GM18858 (cell line): ENCODE measurements around the gene DAGLA.

ENCODE experiments used
- ATAC-seq: cut with Tn5 transposase; IDR thresholded peaks from one replicate; pipeline ENCODE4 v1.9.1; 2021; ENCODE audit not compliant: unreplicated experiment

The DAGLA gene

GRCh38 chr11:61688365-61689163 is 8.4 kb downstream of the DAGLA start:
- ATAC-seq: no peak

DNA sequence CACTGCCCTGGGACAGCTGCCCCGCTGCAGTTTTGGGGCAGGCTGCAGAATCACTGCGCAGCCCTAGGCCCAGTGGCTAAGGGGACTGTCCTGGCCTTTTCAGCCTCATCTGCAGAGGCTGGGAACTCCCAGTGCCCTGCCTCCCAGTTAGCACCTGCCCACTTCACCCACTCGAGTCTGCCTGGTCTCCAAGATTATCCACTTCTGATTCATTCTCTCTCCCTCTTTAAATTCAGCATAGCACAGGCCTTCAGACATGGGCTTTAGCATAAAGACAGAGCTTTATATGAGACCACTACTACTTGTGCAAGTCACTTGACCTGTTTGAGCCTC is 8.9 kb downstream of the DAGLA start:
- ATAC-seq: no peak

DNA sequence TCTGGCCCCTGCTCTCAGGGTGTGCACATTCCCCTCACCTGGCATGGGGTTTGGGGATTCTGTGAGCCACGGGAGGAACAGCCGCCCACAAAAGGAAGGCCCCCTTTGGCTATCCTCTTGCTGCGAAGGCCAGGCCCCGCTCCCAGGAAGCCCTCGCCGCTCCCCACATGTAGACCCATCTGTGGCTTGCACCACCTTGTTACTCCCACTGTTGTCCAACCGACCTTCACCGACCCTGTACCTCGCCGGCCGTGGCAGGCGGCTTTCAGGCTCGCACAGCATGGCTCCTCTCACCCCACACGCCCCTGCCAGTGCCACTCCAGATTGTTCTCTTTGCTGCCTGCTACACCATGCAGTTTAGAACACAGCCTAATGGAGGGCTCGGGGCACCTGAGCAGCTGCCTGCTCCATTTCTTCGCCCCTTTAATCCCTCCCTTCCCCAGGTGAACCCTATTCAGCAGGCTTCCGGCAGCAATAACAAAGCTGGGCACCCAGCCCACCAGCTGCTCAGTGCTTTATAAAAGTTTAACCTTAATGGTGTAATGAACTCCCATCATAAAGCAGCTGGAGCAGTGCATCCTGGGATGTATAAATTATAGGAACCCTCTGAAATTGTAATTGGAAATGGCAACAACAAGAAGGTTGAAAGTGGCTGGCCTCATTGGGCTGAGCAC is 10.7 kb downstream of the DAGLA start:
- ATAC-seq: no peak

GRCh38 chr11:61691380-61692156 is 11.4 kb downstream of the DAGLA start:
- no peak for ATAC-seq

GRCh38 chr11:61693922-61694601 is 13.9 kb downstream of the DAGLA start:
- no peak for ATAC-seq

DNA sequence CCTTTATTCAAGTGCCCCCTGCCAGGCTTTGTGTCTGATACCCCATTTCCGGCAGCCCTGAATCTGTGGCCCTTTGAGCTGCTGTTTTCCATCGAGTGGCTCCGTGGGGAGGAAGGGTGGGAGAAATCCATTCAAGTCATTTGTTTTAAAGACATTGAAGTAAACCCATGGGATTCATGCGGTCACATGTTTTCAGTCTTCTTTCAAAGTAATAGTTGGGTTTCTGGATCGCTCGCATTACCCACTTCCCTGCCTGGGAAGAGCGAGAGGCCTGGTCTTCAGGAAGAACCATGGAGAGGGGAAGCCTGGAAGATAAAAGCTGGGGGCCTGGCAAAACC is 14.4 kb downstream of the DAGLA start:
- ATAC-seq: no peak

- no peak for ATAC-seq
Observed at GRCh38 chr11:61694946-61695706, 14.9 kb downstream of the DAGLA start.

GRCh38 chr11:61695917-61696316 is 15.7 kb downstream of the DAGLA start:
- ATAC-seq: no peak

DNA sequence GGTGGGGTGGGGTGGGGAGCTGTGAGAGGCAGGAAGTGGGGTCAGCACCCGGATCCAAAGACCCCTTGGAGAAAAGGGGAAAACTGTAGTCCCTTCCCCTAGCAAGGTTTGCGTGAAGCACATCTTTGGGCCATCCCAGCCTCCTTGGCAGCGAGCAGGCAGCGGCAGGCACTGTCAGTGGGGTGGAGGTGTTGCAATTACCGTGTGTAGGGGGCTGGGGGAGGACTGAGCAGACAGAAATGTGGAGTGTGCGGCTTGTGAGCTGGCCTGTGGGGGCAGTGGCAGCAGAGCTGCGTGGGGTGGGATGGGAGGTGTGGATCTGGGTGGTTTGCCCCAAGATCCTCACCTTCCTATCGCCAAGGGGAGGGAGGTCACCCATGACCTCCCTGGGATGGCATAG is 16.4 kb downstream of the DAGLA start:
- ATAC-seq: no peak

GRCh38 chr11:61697078-61697502 is 16.9 kb downstream of the DAGLA start:
- ATAC-seq: no peak

- ATAC-seq: no peak
Observed at GRCh38 chr11:61697764-61698163, 17.6 kb downstream of the DAGLA start.

DNA sequence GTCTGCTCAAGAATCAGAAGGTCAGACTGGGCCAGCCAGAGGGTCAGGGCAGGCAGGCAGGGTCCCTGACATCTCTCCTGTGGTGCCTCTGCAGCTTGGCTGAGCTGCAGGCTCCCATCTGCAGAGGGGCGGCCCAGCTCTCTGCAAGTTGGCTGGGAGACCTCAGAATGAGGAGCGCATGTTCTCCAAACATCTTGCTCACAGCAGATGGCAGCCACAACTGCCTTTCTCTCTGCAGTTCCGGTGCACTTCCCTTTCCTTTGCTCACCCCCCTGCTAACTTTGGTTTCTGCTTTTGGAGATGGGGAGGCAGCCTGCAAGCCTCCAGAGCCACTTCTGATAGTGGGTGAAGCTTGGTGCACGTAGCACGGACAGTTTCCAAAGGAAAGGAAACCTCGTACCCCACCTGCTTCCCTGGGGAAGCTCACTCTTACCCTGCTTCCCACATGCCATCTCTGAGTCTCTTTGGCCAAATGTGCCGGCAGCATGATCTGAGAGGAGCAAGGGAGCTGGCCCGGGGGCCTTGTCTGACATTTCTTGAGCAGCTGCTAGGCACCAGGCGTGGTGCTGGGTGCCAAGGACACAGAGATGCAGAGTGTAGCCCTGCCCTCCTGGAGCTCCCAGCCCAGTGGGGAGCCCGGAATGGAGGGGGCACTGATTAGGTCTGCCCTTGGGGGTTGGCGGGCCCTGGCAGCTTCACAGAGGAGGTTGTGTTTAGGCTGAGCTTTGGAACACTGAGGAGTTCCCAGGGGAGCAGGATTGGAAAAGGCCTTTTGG is 18.2 kb downstream of the DAGLA start:
- ATAC-seq: no peak

GRCh38 chr11:61699737-61700160 is 19.6 kb downstream of the DAGLA start:
- ATAC-seq: no peak

GRCh38 chr11:61700212-61700611 is 20.0 kb downstream of the DAGLA start:
- no peak for ATAC-seq

DNA sequence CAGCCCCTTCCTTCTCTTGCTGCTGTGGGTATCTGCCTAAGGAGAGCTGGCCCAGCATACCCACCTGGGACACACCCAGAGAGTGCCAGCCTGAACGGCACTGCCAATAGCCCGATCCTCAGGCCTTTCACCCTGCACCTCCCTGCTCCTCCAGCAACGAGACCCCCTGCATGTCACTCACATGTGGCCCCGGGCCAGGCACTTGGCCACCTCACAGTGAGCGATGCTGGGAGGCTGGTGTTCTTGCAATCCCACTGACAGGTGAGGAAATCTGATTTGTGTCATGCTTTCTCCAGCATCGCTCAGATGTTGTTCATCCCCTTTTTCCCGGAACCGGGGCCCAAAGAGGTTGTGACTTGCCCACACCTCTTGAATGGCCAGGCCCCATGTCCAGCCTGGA is 20.5 kb downstream of the DAGLA start:
- ATAC-seq: no peak

DNA sequence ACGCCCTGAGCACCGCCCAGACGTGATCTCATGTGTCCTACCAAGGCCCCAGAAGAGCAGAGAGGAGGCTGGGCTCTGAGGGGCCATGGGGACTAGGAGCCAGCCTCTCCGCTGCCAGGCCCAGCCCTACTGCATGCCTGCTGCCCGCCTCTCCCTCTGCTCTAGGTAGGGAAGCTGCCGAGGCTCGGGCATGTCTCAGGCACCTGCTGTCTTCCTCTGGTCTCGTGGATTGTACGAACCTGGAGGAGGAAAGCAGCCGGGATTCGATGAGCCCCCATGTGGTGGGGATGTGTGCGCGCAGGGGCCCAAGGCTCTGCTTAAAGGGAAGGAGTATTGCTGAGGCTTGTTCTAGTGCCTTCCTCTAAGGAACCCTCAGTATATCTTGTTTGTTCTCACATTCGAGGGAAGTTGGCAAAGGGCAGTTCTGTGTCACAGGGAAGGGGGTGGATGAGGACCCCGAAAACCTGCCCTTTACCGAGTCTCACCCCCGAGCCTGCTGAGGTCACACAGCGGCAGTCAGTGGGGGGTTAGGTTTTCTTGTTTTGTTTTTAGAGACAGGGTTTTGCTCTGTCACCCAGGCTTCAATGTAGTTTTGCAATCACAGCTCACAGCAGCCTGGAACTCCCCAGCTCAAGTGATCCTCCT is 21.2 kb downstream of the DAGLA start:
- ATAC-seq: no peak

DNA sequence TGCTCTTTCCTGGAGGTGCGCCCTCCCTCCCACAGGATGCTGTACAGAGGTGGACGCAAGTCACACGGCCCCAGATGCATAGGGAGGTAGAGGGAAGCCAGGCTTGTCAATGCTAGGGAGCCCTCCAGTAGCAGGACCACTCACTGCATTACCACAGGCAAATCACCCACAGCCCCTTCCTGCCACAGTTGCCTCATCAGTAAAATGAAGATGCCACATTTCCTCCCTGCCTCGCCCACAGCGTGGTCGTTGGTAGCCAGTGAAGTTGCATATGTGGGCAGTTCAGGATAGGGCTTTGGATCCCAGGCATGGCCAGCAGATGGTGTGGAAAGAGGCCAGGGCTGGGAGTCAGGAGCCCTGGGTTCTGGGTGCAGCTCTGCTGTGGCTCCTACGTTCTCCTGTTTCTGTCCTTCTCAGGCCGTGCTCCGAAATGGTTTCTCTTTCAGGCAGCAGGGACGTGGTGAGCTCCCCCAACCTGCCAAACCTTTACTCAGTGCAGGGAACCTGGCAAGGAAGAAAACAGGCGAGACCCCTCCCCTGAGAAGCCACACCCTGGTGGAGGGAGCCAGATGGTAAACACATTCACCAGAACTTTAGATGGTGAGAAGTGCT is 22.6 kb downstream of the DAGLA start:
- no peak for ATAC-seq

DNA sequence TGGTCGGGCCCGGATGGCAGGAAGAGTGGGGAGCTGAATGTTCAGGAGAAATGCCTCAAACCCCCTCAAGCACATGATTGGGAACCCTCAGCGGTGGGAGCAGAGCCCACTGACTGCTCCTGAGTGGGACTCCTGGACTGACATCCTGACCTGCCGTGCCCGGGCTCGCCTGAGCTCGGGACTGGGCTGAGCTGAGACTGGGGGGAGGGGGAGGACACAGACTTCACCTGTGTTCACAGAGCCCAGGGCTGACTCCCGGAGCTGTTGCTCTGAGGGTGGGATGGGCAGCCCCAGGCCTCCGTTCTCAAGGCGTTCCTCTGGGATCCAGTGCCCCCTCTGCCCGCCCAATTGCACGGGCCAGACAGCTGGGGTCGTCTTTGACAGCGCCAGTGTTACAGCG is 24.6 kb downstream of the DAGLA start:
- no peak for ATAC-seq
